CD8-positive, alpha-beta memory T cell (primary cell): ENCODE results near the gene ANKRD55. TPM values are rescaled to one million over a fixed set of nuclear protein-coding genes. Genes with fewer than 3 reads are reported as not detected.

ENCODE experiments used
- CTCF ChIA-PET: fragments of 350-600 bp; sonication (Branson Sonifier 250); formaldehyde crosslinking; loops from one replicate; lab custom pipeline; 2021; ENCODE audit warnings: antibody characterized with exemption; lab: Charles Lee
- POLR2A ChIA-PET: fragments of 350-600 bp; sonication (Branson Sonifier 250); formaldehyde crosslinking; loops from one replicate; lab custom pipeline; 2021; ENCODE audit warnings: antibody characterized with exemption; lab: Charles Lee
- DNase-seq, 5 donors: peaks; one replicate each; pipeline versions ENCODE4 v3.0.0 to v3.0.0-alpha.2; 2020 to 2022; ENCODE audit warnings: mixed read lengths in 1 of 5
- H3K27ac ChIP-seq: one replicate; pipeline ENCODE4 v1.7.0; 2013; ENCODE audit warnings: low read depth, mild to moderate bottlenecking, low read length, moderate library complexity
- H3K27me3 ChIP-seq: 2 replicates; pipeline ENCODE4 v1.7.0; 2013; ENCODE audit warnings: low read length, mild to moderate bottlenecking; ENCODE audit not compliant: insufficient read depth, poor library complexity, severe bottlenecking
- H3K36me3 ChIP-seq: 2 replicates; pipeline ENCODE4 v1.7.0; 2013; ENCODE audit warnings: mild to moderate bottlenecking, low read length, moderate library complexity; ENCODE audit not compliant: insufficient read depth
- H3K4me1 ChIP-seq: 2 replicates; pipeline ENCODE4 v1.7.0; 2013; ENCODE audit warnings: mild to moderate bottlenecking, low read length, moderate library complexity; ENCODE audit not compliant: insufficient read depth
- H3K4me3 ChIP-seq: 2 replicates; pipeline ENCODE4 v1.7.0; 2013; ENCODE audit warnings: mild to moderate bottlenecking, low read length
- H3K9me3 ChIP-seq: 2 replicates; pipeline ENCODE4 v1.7.0; 2013; ENCODE audit warnings: mild to moderate bottlenecking, low read length
- H3K27ac Mint-ChIP-seq, 8 donors: one replicate each; pipeline ENCODE4 v1.8.0; 2020 to 2021; ENCODE audit warnings: mixed read lengths in 8 of 8, mild to moderate bottlenecking in 6 of 8, inconsistent platforms in 3 of 8, moderate library complexity in 3 of 8
- H3K27me3 Mint-ChIP-seq, 2 donors: one replicate each; pipeline ENCODE4 v1.8.0; 2020 to 2021; ENCODE audit warnings: mixed read lengths in 2 of 2, mild to moderate bottlenecking in 1 of 2, moderate library complexity in 1 of 2
- H3K36me3 Mint-ChIP-seq, 3 donors: one replicate each; pipeline ENCODE4 v1.8.0; 2020 to 2021; ENCODE audit warnings: mixed read lengths in 3 of 3, inconsistent platforms in 1 of 3, mild to moderate bottlenecking in 1 of 3
- H3K4me1 Mint-ChIP-seq, 3 donors: one replicate each; pipeline ENCODE4 v1.8.0; 2020 to 2021; ENCODE audit warnings: mixed read lengths in 3 of 3, inconsistent platforms in 1 of 3, mild to moderate bottlenecking in 1 of 3
- H3K4me3 Mint-ChIP-seq, 7 donors: one replicate each; pipeline ENCODE4 v1.8.0; 2020 to 2021; ENCODE audit warnings: mixed read lengths in 7 of 7, mild to moderate bottlenecking in 6 of 7, moderate library complexity in 4 of 7, inconsistent platforms in 2 of 7
- H3K9me3 Mint-ChIP-seq, 5 donors: one replicate each; pipeline ENCODE4 v1.8.0; 2020 to 2022; ENCODE audit warnings: mixed read lengths in 5 of 5, mild to moderate bottlenecking in 3 of 5, moderate library complexity in 2 of 5, inconsistent platforms in 1 of 5
- polyA plus RNA-seq: library from polyadenylated mRNA; unstranded; fragments of 300-500 nt; fragmentation: Illumina TruSeq; gene quantifications from one replicate; pipeline ENCODE4 v1.2.3, GENCODE V29; 2021
- total RNA-seq, 2 experiments: library from RNA; stranded (reverse); gene quantifications; one replicate each; pipeline ENCODE4 v1.2.3, GENCODE V29; 2021

The ANKRD55 gene
- total and polyA plus RNA-seq, 3 experiments from 2014 or later: not detected

DNA sequence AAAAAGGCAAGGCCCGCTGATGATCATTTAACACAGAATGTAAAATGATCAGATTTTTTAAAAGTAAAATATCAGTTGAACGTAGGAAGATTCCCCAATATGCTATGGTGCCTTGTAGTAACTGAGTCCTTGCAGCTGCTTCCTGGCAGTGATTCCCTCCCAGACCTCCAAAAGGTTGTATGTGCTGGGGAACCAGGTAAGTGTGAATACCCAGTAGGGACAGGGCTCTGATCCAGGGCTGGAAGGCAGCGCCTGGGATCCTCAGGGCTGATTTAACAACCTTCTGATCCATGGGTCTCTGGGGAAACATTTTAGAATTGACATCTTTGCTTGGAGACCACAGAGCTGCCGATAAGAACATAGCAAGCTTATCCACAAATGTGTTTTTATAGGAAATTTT lies 161.7 kb downstream of the ANKRD55 start:
- H3K27me3 ChIP-seq: no peaks in the 10 kb centered on the region
- Mint-ChIP-seq H3K4me1 (peaks cover 16 to 47% (median 30%) of the 10 kb centered on the region in 3 donors), H3K27ac (peak overlapping the region in 5 of 8 donors; percentile 30 to 72 (median 57)), H3K36me3 (peaks cover 0 to 1% (median 0%) of the 10 kb centered on the region in 3 donors), H3K4me3 (peak overlapping the region in 4 of 7 donors; percentile 2 to 39 (median 11)), H3K27me3 (no peaks in the 10 kb centered on the region), H3K9me3 (no peaks in the 10 kb centered on the region)
- POLR2A ChIA-PET: no interaction called here
- peak overlapping the region; percentile 36 for H3K4me3 ChIP-seq
- H3K4me1 ChIP-seq: peaks cover 58% of the 10 kb centered on the region
- H3K9me3 ChIP-seq: no peaks in the 10 kb centered on the region
- no peak overlapping the region for H3K27ac ChIP-seq
- CTCF ChIA-PET: no interaction called here
- no peaks in the 10 kb centered on the region for H3K36me3 ChIP-seq
- DNase-seq: no peak

DNA sequence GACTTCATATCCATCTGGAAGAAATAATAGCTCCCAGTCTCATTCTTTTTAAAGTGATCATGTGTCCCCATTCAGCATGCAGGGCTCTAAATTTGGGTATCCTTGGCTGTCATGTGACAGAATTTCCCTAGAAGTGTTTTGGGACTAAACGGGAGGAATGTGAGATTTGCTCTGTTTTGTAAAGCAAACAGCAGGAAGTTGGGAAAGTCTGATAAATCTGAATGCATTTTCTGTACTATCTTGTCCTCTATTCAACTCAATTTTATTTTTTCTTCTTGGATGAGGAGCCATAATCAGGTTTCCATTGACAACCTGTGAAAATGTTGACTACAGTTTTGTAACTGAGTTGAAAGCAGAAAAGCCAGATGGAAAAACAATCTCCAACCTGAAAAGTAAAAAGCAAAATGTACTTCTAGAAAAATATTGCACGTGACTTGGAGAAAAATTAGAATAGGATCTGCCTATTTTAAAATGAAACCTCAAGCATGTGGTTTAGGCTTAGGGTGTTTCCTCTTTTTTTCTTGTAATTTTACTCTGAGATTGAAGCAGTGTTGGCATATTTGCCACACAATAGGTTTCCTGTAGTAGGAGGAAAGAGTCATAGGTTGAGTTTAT lies 162.2 kb downstream of the ANKRD55 start:
- Mint-ChIP-seq H3K9me3 (no peaks in the 10 kb centered on the region), H3K4me1 (peaks cover 16 to 47% (median 30%) of the 10 kb centered on the region in 3 donors), H3K4me3 (peak overlapping the region in 4 of 7 donors; percentile 2 to 39 (median 6)), H3K27me3 (no peaks in the 10 kb centered on the region), H3K36me3 (no peaks in the 10 kb centered on the region), H3K27ac (peak overlapping the region in 5 of 8 donors; percentile 16 to 72 (median 40))
- H3K4me1 ChIP-seq: peaks cover 58% of the 10 kb centered on the region
- no peak overlapping the region for H3K4me3 ChIP-seq
- POLR2A ChIA-PET: no interaction called here
- no peaks in the 10 kb centered on the region for H3K9me3 ChIP-seq
- CTCF ChIA-PET: no interaction called here
- H3K27ac ChIP-seq: no peak overlapping the region
- no peaks in the 10 kb centered on the region for H3K27me3 ChIP-seq
- no peaks in the 10 kb centered on the region for H3K36me3 ChIP-seq
- peak in 1 of 5 donors; percentile 57 for DNase-seq

DNA sequence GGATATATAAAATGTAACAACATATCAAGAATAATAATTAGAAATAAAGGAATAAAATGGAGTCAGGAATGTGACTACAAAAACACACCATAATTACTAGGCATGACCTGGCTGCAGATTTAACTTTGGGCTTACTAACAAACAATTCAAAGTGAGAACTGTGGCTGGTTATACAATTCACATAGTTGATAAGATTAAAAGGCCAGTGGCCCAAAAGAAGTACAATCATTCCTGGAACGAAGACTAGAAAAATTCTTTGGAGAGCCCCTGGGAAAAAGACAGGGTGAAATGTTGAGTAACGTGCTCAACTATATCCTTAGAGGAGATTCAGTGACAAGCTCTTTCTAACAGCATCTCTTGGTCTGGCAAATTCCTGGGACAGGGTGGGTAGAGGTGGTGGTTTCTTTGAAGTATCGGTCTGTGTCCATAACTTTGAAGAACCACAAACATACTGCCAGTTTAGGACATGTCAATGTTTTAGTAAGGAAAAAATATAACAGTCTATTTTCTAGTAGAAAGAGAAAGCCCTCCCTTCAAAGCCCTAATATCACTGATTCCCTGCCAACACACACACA lies 163.4 kb downstream of the ANKRD55 start:
- Mint-ChIP-seq H3K27me3 (no peaks in the 10 kb centered on the region), H3K4me1 (peaks cover 16 to 42% (median 30%) of the 10 kb centered on the region in 3 donors), H3K9me3 (no peaks in the 10 kb centered on the region), H3K36me3 (no peaks in the 10 kb centered on the region), H3K4me3 (no peak overlapping the region), H3K27ac (peak overlapping the region in 1 of 8 donors; percentile 11)
- H3K4me1 ChIP-seq: peaks cover 50% of the 10 kb centered on the region
- no peak for DNase-seq
- CTCF ChIA-PET: no interaction called here
- H3K4me3 ChIP-seq: no peak overlapping the region
- POLR2A ChIA-PET: no interaction called here
- no peaks in the 10 kb centered on the region for H3K36me3 ChIP-seq
- no peaks in the 10 kb centered on the region for H3K27me3 ChIP-seq
- H3K9me3 ChIP-seq: no peaks in the 10 kb centered on the region
- no peak overlapping the region for H3K27ac ChIP-seq

DNA sequence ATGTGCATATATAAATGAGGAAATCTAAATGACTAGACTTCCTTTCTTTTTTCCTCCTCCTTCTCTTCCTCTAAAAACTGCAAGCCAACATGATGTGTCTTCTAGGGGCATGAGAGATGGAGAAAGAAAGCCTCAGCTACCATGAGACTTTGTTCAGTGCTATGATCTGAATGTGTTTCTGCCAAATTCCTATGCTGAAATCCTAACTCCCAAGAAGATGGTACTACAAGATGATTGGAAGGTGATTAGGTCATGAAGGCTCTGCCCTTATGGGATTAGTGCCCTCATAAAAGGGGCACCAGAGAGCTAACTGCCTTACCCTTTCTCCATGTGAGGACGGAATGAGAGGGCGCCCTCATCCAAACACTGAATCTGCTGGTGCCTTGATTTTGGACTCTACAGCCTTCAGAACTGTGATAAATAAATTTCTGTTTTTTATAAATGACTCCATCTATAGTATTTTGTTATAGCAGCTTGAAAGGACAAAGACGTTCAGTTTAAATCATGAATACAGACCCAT lies 166.1 kb downstream of the ANKRD55 start:
- Mint-ChIP-seq H3K9me3 (no peaks in the 10 kb centered on the region), H3K4me3 (no peak overlapping the region), H3K4me1 (peaks cover 16 to 33% (median 27%) of the 10 kb centered on the region in 3 donors), H3K27ac (no peak overlapping the region), H3K27me3 (no peaks in the 10 kb centered on the region), H3K36me3 (no peaks in the 10 kb centered on the region)
- Histone ChIP-seq H3K27me3 (no peaks in the 10 kb centered on the region), H3K4me3 (no peak overlapping the region), H3K27ac (no peak overlapping the region), H3K36me3 (no peaks in the 10 kb centered on the region), H3K4me1 (peaks cover 38% of the 10 kb centered on the region), H3K9me3 (no peaks in the 10 kb centered on the region)
- ChIA-PET POLR2A (no interaction called here), CTCF (no interaction called here)
- no peak for DNase-seq

DNA sequence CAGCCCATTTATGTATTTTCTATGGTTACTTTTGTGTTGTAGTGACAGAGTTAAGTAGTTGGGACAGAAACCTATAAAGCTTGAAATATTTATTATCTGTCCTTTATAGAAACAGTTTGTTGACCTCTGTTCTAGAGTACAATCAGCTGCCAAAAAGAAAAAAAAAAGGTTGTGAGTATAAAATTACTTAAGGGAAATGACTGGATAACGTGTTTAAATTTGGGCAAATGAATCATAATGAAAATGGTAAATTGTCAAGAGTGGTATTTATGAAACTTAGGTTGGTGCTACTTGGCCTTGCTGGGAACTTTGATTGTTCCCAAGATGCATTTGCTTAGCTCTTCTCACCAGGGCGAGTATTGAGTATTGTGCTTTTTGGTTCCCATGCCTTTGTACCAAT lies 168.1 kb downstream of the ANKRD55 start:
- Histone ChIP-seq H3K9me3 (no peaks in the 10 kb centered on the region), H3K36me3 (no peaks in the 10 kb centered on the region), H3K27me3 (no peaks in the 10 kb centered on the region), H3K27ac (no peak overlapping the region), H3K4me3 (no peak overlapping the region), H3K4me1 (peaks cover 30% of the 10 kb centered on the region)
- DNase-seq: no peak
- Mint-ChIP-seq H3K36me3 (no peaks in the 10 kb centered on the region), H3K27ac (no peak overlapping the region), H3K27me3 (no peaks in the 10 kb centered on the region), H3K9me3 (no peaks in the 10 kb centered on the region), H3K4me3 (no peak overlapping the region), H3K4me1 (peaks cover 7 to 21% (median 19%) of the 10 kb centered on the region in 3 donors)
- ChIA-PET POLR2A (no interaction called here), CTCF (no interaction called here)

DNA sequence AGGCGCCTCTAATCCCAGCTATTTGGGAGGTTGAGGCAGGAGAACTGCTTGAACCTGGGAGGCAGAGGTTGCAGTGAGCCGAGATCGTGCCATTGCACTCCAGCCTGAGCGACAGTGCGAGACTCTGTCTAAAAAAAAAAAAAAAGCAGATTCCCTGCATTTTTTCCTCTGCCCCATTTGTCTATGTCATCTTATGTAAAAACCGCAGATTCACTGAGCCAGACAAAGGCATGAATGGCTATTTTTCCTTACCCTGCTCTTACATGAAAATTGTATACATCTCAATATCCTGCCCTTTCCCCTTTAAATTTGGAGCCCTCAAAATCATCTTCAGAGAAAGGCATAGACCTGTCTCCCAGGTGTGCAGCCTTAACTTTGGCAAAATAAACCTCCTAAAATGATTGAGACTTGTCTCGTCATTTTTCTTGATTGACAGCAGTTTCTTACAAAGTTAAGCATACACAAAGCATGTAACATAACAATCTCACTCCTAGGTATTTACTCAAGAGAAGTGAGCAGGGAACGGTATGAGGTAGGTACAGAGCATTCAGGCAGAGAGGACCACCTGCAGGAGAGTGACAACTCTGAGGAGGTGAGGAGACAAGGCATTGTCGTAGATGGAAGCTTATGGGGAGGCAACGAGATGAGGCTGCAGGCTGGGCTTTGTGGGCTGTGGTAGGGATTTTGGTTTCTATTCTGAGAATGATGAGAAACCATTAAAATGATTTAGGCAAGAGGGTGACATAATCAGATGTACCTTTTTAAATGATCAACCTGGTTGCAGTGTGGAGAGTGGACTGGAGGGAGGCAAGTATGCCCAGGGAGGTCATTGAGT lies 172.6 kb downstream of the ANKRD55 start:
- peaks cover 48% of the 10 kb centered on the region for H3K4me1 ChIP-seq
- no peaks in the 10 kb centered on the region for H3K9me3 Mint-ChIP-seq
- H3K27ac ChIP-seq: no peak overlapping the region
- no peaks in the 10 kb centered on the region for H3K27me3 ChIP-seq
- peak overlapping the region; percentile 40 for H3K4me3 ChIP-seq
- H3K27me3 Mint-ChIP-seq: peaks cover 0 to 6% of the 10 kb centered on the region in 2 donors
- H3K36me3 Mint-ChIP-seq: no peaks in the 10 kb centered on the region
- DNase-seq: peak in 1 of 5 donors; percentile 56
- peak overlapping the region in 1 of 8 donors; percentile 3 for H3K27ac Mint-ChIP-seq
- ChIA-PET CTCF (no interaction called here), POLR2A (no interaction called here)
- H3K9me3 ChIP-seq: no peaks in the 10 kb centered on the region
- H3K4me1 Mint-ChIP-seq: peaks cover 24 to 46% (median 44%) of the 10 kb centered on the region in 3 donors
- H3K36me3 ChIP-seq: no peaks in the 10 kb centered on the region
- peak overlapping the region in 1 of 7 donors; percentile 0 for H3K4me3 Mint-ChIP-seq

DNA sequence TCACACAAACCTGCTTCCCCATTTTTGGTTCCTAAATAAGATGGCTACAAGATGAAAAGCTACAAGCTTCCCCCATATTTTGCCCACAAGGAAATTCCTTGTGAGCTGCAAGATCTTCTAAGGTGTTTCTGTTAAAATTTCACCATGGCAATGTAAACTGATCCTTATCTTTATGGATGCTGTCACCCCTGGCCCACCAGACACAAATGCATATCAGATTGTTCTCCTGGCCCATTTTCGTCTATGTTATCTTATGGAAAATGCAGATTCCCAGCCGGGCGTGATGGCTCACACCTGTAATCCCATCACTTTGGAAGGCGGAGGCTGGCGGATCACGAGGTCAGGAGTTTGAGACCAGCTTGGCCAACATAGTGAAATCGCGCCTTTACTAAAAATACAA lies 173.3 kb downstream of the ANKRD55 start:
- POLR2A ChIA-PET: interaction anchor here (1.6 kb wide), 1 partner anchor 48 kb away, joined by 4 read pairs; no protein-coding TSS in a partner anchor
- H3K27ac Mint-ChIP-seq: no peak overlapping the region
- Histone ChIP-seq H3K4me3 (no peak overlapping the region), H3K27me3 (no peaks in the 10 kb centered on the region), H3K36me3 (no peaks in the 10 kb centered on the region), H3K27ac (no peak overlapping the region), H3K4me1 (peaks cover 55% of the 10 kb centered on the region), H3K9me3 (no peaks in the 10 kb centered on the region)
- H3K27me3 Mint-ChIP-seq: peaks cover 0 to 6% of the 10 kb centered on the region in 2 donors
- H3K9me3 Mint-ChIP-seq: no peaks in the 10 kb centered on the region
- CTCF ChIA-PET: no interaction called here
- H3K4me3 Mint-ChIP-seq: no peak overlapping the region
- no peak for DNase-seq
- peaks cover 24 to 51% (median 45%) of the 10 kb centered on the region in 3 donors for H3K4me1 Mint-ChIP-seq
- no peaks in the 10 kb centered on the region for H3K36me3 Mint-ChIP-seq
